PC-9 (cell line): ENCODE data around the gene ATP1A4. TPM values are rescaled to one million over a fixed set of nuclear protein-coding genes. Genes with fewer than 3 reads are reported as not detected.

Experiments
- BruUV-seq: library from RNA; stranded (reverse); fragments of 400-500 nt; replicated peaks from 2 replicates; lab custom pipeline; 2021; lab: Mats Ljungman, UMichigan
- CTCF ChIA-PET: fragments of 300-600 bp; sonication (Branson Sonifier 250); formaldehyde crosslinking; loops from one replicate; lab custom pipeline; 2022; ENCODE audit warnings: antibody characterized with exemption; lab: Charles Lee
- POLR2A ChIA-PET: fragments of 300-600 bp; sonication (Branson Sonifier 250); formaldehyde crosslinking; loops from one replicate; lab custom pipeline; 2022; ENCODE audit warnings: antibody characterized with exemption; ENCODE audit not compliant: unreplicated experiment; lab: Charles Lee
- DNase-seq, 2 experiments: peaks; one replicate each; pipeline versions ENCODE4 v3.0.0 to v3.0.0-alpha.2; 2015 to 2022; ENCODE audit warnings: mixed read lengths in 1 of 2
- H2AFZ ChIP-seq: fragments of 200-600 bp; sonication (generic); 2 replicates; pipeline ENCODE4 v1.8.1; 2017; ENCODE audit warnings: antibody characterized with exemption
- H3F3A ChIP-seq: fragments of 200-600 bp; sonication (generic); 2 replicates; pipeline ENCODE4 v1.8.1; 2017; ENCODE audit warnings: antibody characterized with exemption, mild to moderate bottlenecking, low read depth; ENCODE audit not compliant: insufficient read depth
- H3K27ac ChIP-seq: fragments of 200-600 bp; sonication (generic); 2 replicates; pipeline ENCODE4 v1.6.1; 2016; ENCODE audit warnings: mixed run types
- H3K27me3 ChIP-seq: fragments of 200-600 bp; sonication (generic); 2 replicates; pipeline ENCODE4 v1.6.1; 2016; ENCODE audit warnings: low read depth, mixed run types; ENCODE audit not compliant: insufficient read depth
- H3K36me3 ChIP-seq: fragments of 200-600 bp; sonication (generic); 2 replicates; pipeline ENCODE4 v1.6.1; 2016; ENCODE audit warnings: low read depth, mixed run types
- H3K4me1 ChIP-seq: fragments of 200-600 bp; sonication (generic); replicated peaks from 2 replicates; pipeline ENCODE4 v1.6.1; 2016; ENCODE audit warnings: mixed run types; ENCODE audit not compliant: insufficient read depth
- H3K4me2 ChIP-seq: fragments of 200-600 bp; sonication (generic); 2 replicates; pipeline ENCODE4 v1.6.1; 2017; ENCODE audit warnings: mixed run types
- H3K4me3 ChIP-seq: fragments of 200-600 bp; sonication (generic); 2 replicates; pipeline ENCODE4 v1.6.1; 2016; ENCODE audit warnings: mixed run types
- H3K79me2 ChIP-seq: fragments of 200-600 bp; sonication (generic); 2 replicates; pipeline ENCODE4 v1.6.1; 2017; ENCODE audit warnings: low read depth, mixed run types
- H3K9me2 ChIP-seq: fragments of 200-600 bp; sonication (generic); 2 replicates; pipeline ENCODE4 v1.8.1; 2017; ENCODE audit warnings: mild to moderate bottlenecking; ENCODE audit not compliant: insufficient read depth
- H3K9me3 ChIP-seq: fragments of 200-600 bp; sonication (generic); 2 replicates; pipeline ENCODE4 v1.8.1; 2016; ENCODE audit warnings: low read depth; ENCODE audit not compliant: insufficient read depth
- H4K20me1 ChIP-seq: fragments of 200-600 bp; sonication (generic); 2 replicates; pipeline ENCODE4 v1.8.1; 2017; ENCODE audit not compliant: insufficient read depth
- CTCF ChIP-seq: fragments of 200-600 bp; sonication (generic); conservative IDR thresholded peaks from 2 replicates; pipeline ENCODE4 v1.6.1; 2017; ENCODE audit warnings: mixed run types, antibody characterized with exemption, mild to moderate bottlenecking, moderate library complexity
- EZH2 ChIP-seq: fragments of 200-600 bp; sonication (generic); IDR thresholded peaks from 2 replicates; pipeline ENCODE4 v1.8.0; 2017; ENCODE audit warnings: antibody characterized with exemption, low read depth
- intact Hi-C: fragments of 100-400 bp; cut with micrococcal nuclease; formaldehyde crosslinking; loops from one replicate; pipeline ENCODE4 v1.10.0; 2022; ENCODE audit not compliant: unreplicated experiment
- total RNA-seq: library from RNA; stranded (reverse); gene quantifications from 2 replicates; pipeline ENCODE4 v1.2.3, GENCODE V29; 2021

ATP1A4 gene
- total RNA-seq, 1 experiment from 2014 or later = not detected

GRCh38 chr1:160193832-160194736 is 42.7 kb downstream of the ATP1A4 start:
- Histone ChIP-seq H3F3A (no peaks in the 10 kb centered on the region), H3K9me3 (no peaks in the 10 kb centered on the region), H3K36me3 (no peaks in the 10 kb centered on the region), H3K4me1 (no peaks in the 10 kb centered on the region), H3K4me3 (no peak overlapping the region), H3K27ac (no peak overlapping the region), H3K27me3 (no peaks in the 10 kb centered on the region), H4K20me1 (no peaks in the 10 kb centered on the region), H2AFZ (no peak overlapping the region), H3K9me2 (no peaks in the 10 kb centered on the region), H3K79me2 (no peaks in the 10 kb centered on the region), H3K4me2 (no peak overlapping the region)
- DNase-seq = no peak
- no TSS peak for BruUV-seq
- CTCF ChIA-PET = interaction anchor here (0.6 to 2.0 kb wide), 18 partner anchors 8 to 130 kb away, joined by 3 to 51 read pairs (median 4); partner anchors contain the start of genes IGSF8, PEA15 and PEX19
- intact Hi-C loops = loop anchor here (1.0 to 2.0 kb wide), 5 partner anchors 27 to 222 kb away; no protein-coding TSS in a partner anchor
- POLR2A ChIA-PET = interaction anchor here (0.6 to 0.9 kb wide), 4 partner anchors 34 to 143 kb away, joined by 3 to 6 read pairs (median 4); no protein-coding TSS in a partner anchor
- TF ChIP-seq CTCF (no peak), EZH2 (no peak)

GRCh38 chr1:160194737-160195059 is 43.3 kb downstream of the ATP1A4 start:
- Histone ChIP-seq H4K20me1 (no peaks in the 10 kb centered on the region), H3K9me3 (no peaks in the 10 kb centered on the region), H3K9me2 (no peaks in the 10 kb centered on the region), H3K4me2 (no peak overlapping the region), H3K4me3 (no peak overlapping the region), H3K4me1 (no peaks in the 10 kb centered on the region), H3K27ac (no peak overlapping the region), H3K27me3 (no peaks in the 10 kb centered on the region), H2AFZ (no peak overlapping the region), H3F3A (no peaks in the 10 kb centered on the region), H3K36me3 (no peaks in the 10 kb centered on the region), H3K79me2 (no peaks in the 10 kb centered on the region)
- TF ChIP-seq EZH2 = no peak
- TF ChIP-seq CTCF = no peak
- DNase-seq = no peak
- POLR2A ChIA-PET = no interaction called here
- CTCF ChIA-PET = no interaction called here
- intact Hi-C loops = no loop called here
- BruUV-seq = no TSS peak

GRCh38 chr1:160196143-160196542 is 44.7 kb downstream of the ATP1A4 start:
- intact Hi-C loops = no loop called here

More at GRCh38 chr1:160196143-160196542, 44.7 kb downstream of the ATP1A4 start:
- H4K20me1 ChIP-seq = no peaks in the 10 kb centered on the region
- H3K4me1 ChIP-seq = no peaks in the 10 kb centered on the region
- H3F3A ChIP-seq = no peaks in the 10 kb centered on the region
- no peaks in the 10 kb centered on the region for H3K9me3 ChIP-seq
- no peak for DNase-seq
- TF ChIP-seq EZH2 = no peak
- TF ChIP-seq CTCF = no peak
- H3K27ac ChIP-seq = no peak overlapping the region
- ChIA-PET POLR2A (interaction anchor here (0.6 kb wide), 1 partner anchor 98 kb away, joined by 8 read pairs; no protein-coding TSS in a partner anchor), CTCF (no interaction called here)
- no peak overlapping the region for H3K4me3 ChIP-seq
- H3K27me3 ChIP-seq = no peaks in the 10 kb centered on the region
- BruUV-seq = no TSS peak
- H2AFZ ChIP-seq = no peak overlapping the region
- H3K36me3 ChIP-seq = no peaks in the 10 kb centered on the region
- H3K79me2 ChIP-seq = no peaks in the 10 kb centered on the region
- no peaks in the 10 kb centered on the region for H3K9me2 ChIP-seq
- no peak overlapping the region for H3K4me2 ChIP-seq
